ENCODE data around the gene FUCA1.

Gene FUCA1

GRCh38 chr1:23799570-23800399 lies 68.3 kb downstream of the FUCA1 start:
- no peak for DNase-seq

- DNase-seq, result no peak
These were observed 68.9 kb downstream of the FUCA1 start for GRCh38 chr1:23799255-23799569.

GRCh38 chr1:23798662-23799142 lies 69.4 kb downstream of the FUCA1 start:
- DNase-seq, result no peak

GRCh38 chr1:23797478-23798448 lies 70.3 kb downstream of the FUCA1 start:
- no peak for DNase-seq

GRCh38 chr1:23796466-23797271 lies 71.4 kb downstream of the FUCA1 start:
- no peak for DNase-seq

GRCh38 chr1:23795676-23796465 lies 72.2 kb downstream of the FUCA1 start:
- DNase-seq, result no peak

All from GDM1 (cell line).